ENCODE results near the gene EPHA2.
A peak's percentile ranks its signal among the peaks of the same experiment; 100 is the strongest.
"Not testable (repeated sequence)": the region's sequence is repeated elsewhere in the genome, so short reads cannot be mapped to it uniquely, and the experiment has no call there.

The EPHA2 gene

GRCh38 chr1:16170283-16170673 is 14.4 kb upstream of the EPHA2 start:
- Histone ChIP-seq H2AFZ (no peak overlapping the region), H3K9me3 (ENCODE audit: control insufficient read depth, low read length) (no peaks in the 10 kb centered on the region), H3K79me2 (no peaks in the 10 kb centered on the region), H3K27me3 (ENCODE audit: control insufficient read depth, insufficient read depth, low read length) (no peaks in the 10 kb centered on the region), H3K9ac (no peak overlapping the region), H3K27ac (no peak overlapping the region), H3K4me2 (ENCODE audit: low read length) (no peak overlapping the region), H3K4me1 (peaks cover 3% of the 10 kb centered on the region), H3K36me3 (ENCODE audit: control insufficient read depth, insufficient read depth, low read length) (no peaks in the 10 kb centered on the region), H3K4me3 (ENCODE audit: low read depth, low read length) (no peak overlapping the region)
- TF ChIP-seq CTCF (IDR thresholded peaks at IDR 0.05) = no peak

- TF ChIP-seq CTCF (IDR thresholded peaks at IDR 0.05) = no peak
- H3K27me3 ChIP-seq (ENCODE audit: control insufficient read depth, insufficient read depth, low read length) = no peaks in the 10 kb centered on the region
- H3K9ac ChIP-seq = no peak overlapping the region
- H3K27ac ChIP-seq = no peak overlapping the region
- H3K4me2 ChIP-seq (ENCODE audit: low read length) = no peak overlapping the region
- H3K4me1 ChIP-seq = peaks cover 3% of the 10 kb centered on the region
- H3K36me3 ChIP-seq (ENCODE audit: control insufficient read depth, insufficient read depth, low read length) = no peaks in the 10 kb centered on the region
- no peaks in the 10 kb centered on the region for H3K9me3 ChIP-seq (ENCODE audit: control insufficient read depth, low read length)
- no peak overlapping the region for H2AFZ ChIP-seq
- H3K79me2 ChIP-seq = no peaks in the 10 kb centered on the region
- H3K4me3 ChIP-seq (ENCODE audit: low read depth, low read length) = no peak overlapping the region
Measured at GRCh38 chr1:16168622-16169360, 12.9 kb upstream of the EPHA2 start.

GRCh38 chr1:16168144-16168495 is 12.3 kb upstream of the EPHA2 start:
- not testable (repeated sequence) for H3K36me3 ChIP-seq (ENCODE audit: control insufficient read depth, insufficient read depth, low read length); H3K27ac ChIP-seq; H3K4me2 ChIP-seq (ENCODE audit: low read length); H3K9ac ChIP-seq; H3K9me3 ChIP-seq (ENCODE audit: control insufficient read depth, low read length); H3K4me1 ChIP-seq; H3K4me3 ChIP-seq (ENCODE audit: low read depth, low read length); H3K27me3 ChIP-seq (ENCODE audit: control insufficient read depth, insufficient read depth, low read length); H3K79me2 ChIP-seq
- H2AFZ ChIP-seq = peak overlapping the region; percentile 73

- Histone ChIP-seq H3K27ac (no peak overlapping the region), H3K4me1 (no peaks in the 10 kb centered on the region), H3K4me3 (ENCODE audit: low read depth, low read length) (peak overlapping the region; percentile 59), H3K9me3 (ENCODE audit: control insufficient read depth, low read length) (no peaks in the 10 kb centered on the region), H3K9ac (no peak overlapping the region), H2AFZ (peak overlapping the region; percentile 73), H3K79me2 (no peaks in the 10 kb centered on the region), H3K27me3 (ENCODE audit: control insufficient read depth, insufficient read depth, low read length) (no peaks in the 10 kb centered on the region), H3K4me2 (ENCODE audit: low read length) (peak overlapping the region; percentile 80), H3K36me3 (ENCODE audit: control insufficient read depth, insufficient read depth, low read length) (no peaks in the 10 kb centered on the region)
- no peak for TF ChIP-seq CTCF (IDR thresholded peaks at IDR 0.05)
Measured at GRCh38 chr1:16167331-16168143, 11.7 kb upstream of the EPHA2 start.

GRCh38 chr1:16166117-16166516 is 10.2 kb upstream of the EPHA2 start:
- Histone ChIP-seq H3K9me3 (ENCODE audit: control insufficient read depth, low read length) (no peaks in the 10 kb centered on the region), H3K36me3 (ENCODE audit: control insufficient read depth, insufficient read depth, low read length) (no peaks in the 10 kb centered on the region), H3K4me1 (no peaks in the 10 kb centered on the region), H3K27me3 (ENCODE audit: control insufficient read depth, insufficient read depth, low read length) (no peaks in the 10 kb centered on the region), H3K4me2 (ENCODE audit: low read length) (no peak overlapping the region), H3K79me2 (no peaks in the 10 kb centered on the region), H2AFZ (no peak overlapping the region), H3K27ac (no peak overlapping the region), H3K9ac (no peak overlapping the region), H3K4me3 (ENCODE audit: low read depth, low read length) (no peak overlapping the region)
- TF ChIP-seq CTCF (IDR thresholded peaks at IDR 0.05) = no peak
